Measurements from ENCODE around the gene SERHL2.
"Not testable (repeated sequence)": the region's sequence is repeated elsewhere in the genome, so short reads cannot be mapped to it uniquely, and the experiment has no call there.

SERHL2 gene

GRCh38 chr22:42577141-42577540 lies 23.4 kb downstream of the SERHL2 start:
- not testable (repeated sequence) for H3K27me3 ChIP-seq (ENCODE audit: insufficient read depth, low read length); H3K4me1 ChIP-seq (ENCODE audit: control insufficient read depth, insufficient read depth, low read length, unreplicated experiment); H3K4me3 ChIP-seq (ENCODE audit: low read depth, low read length); H3K27ac ChIP-seq (ENCODE audit: low read depth, low read length); H3K36me3 ChIP-seq (ENCODE audit: insufficient read depth, low read length); H2AFZ ChIP-seq (ENCODE audit: low read length, unreplicated experiment); H3K79me2 ChIP-seq (ENCODE audit: control insufficient read depth, insufficient read depth, low read length, unreplicated experiment)

DNA sequence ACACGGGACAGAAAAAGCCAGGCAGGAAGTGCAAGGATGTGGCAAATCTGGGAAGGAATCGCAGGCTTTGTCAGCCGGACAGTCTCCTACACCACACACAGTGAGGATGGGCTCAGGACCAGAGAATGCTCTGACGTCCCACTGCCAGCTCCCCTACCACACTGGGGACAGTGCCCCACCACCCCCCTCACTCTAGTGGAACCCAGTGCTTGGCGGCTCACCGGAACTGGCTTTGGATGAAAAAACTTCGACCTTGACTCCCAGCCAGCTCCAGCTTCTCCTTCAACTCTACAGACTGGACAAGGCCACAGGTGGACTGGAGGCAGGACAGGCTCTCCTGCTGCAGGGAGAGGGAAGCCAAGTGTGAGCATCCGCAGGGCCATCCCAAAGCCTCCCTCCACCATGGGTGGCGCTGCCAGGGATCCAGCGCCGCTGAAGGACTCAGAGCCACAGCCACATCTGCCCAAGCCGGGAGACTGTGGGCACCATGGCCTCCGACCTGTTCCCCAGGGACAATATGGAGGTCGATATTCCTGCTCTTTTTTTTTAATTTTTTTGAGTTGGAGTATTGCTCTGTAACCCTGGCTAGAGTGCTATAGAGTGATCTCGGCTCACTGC lies 24.0 kb downstream of the SERHL2 start:
- Histone ChIP-seq H2AFZ (ENCODE audit: low read length, unreplicated experiment) (no peak overlapping the region), H3K4me1 (ENCODE audit: control insufficient read depth, insufficient read depth, low read length, unreplicated experiment) (no peaks in the 10 kb centered on the region), H3K36me3 (ENCODE audit: insufficient read depth, low read length) (no peaks in the 10 kb centered on the region), H3K79me2 (ENCODE audit: control insufficient read depth, insufficient read depth, low read length, unreplicated experiment) (peaks cover 10% of the 10 kb centered on the region), H3K27me3 (ENCODE audit: insufficient read depth, low read length) (no peaks in the 10 kb centered on the region), H3K27ac (ENCODE audit: low read depth, low read length) (no peak overlapping the region), H3K4me3 (ENCODE audit: low read depth, low read length) (no peak overlapping the region)

- H3K36me3 ChIP-seq (ENCODE audit: insufficient read depth, low read length); H2AFZ ChIP-seq (ENCODE audit: low read length, unreplicated experiment); H3K79me2 ChIP-seq (ENCODE audit: control insufficient read depth, insufficient read depth, low read length, unreplicated experiment); H3K4me3 ChIP-seq (ENCODE audit: low read depth, low read length); H3K27ac ChIP-seq (ENCODE audit: low read depth, low read length); H3K27me3 ChIP-seq (ENCODE audit: insufficient read depth, low read length); H3K4me1 ChIP-seq (ENCODE audit: control insufficient read depth, insufficient read depth, low read length, unreplicated experiment): not testable (repeated sequence)
These were observed 26.3 kb downstream of the SERHL2 start for GRCh38 chr22:42580040-42580439.

DNA sequence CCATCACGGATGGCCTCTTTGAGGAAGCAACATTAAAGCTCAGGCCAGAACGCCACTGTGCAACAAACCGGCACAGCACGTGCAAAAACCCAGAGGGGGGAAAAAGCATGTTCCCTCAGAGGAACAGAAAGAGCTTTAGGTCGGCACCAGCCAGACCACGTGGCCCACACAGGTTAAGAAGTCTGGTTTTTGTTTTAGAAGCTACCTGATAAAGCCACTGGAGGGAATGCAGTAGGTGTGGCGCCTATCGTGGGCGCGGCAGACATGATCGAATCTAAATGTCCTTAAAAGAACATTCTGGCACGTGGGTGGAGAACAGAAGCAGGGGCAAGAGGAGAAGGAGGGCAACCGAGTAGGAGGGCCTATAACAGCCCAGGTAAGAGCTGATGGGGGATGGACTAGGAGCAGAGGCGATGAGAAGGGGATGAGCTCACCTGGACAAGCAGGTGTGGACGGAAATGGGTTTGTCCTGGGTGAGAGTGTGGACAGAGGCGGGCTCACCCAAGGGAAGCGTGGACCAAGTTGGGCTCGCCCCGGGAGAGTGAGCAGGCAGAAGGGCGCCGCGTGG lies 27.5 kb downstream of the SERHL2 start:
- H2AFZ ChIP-seq (ENCODE audit: low read length, unreplicated experiment); H3K27ac ChIP-seq (ENCODE audit: low read depth, low read length); H3K36me3 ChIP-seq (ENCODE audit: insufficient read depth, low read length); H3K27me3 ChIP-seq (ENCODE audit: insufficient read depth, low read length); H3K79me2 ChIP-seq (ENCODE audit: control insufficient read depth, insufficient read depth, low read length, unreplicated experiment); H3K4me1 ChIP-seq (ENCODE audit: control insufficient read depth, insufficient read depth, low read length, unreplicated experiment): not testable (repeated sequence)
- peak overlapping the region; percentile 83 for H3K4me3 ChIP-seq (ENCODE audit: low read depth, low read length)

DNA sequence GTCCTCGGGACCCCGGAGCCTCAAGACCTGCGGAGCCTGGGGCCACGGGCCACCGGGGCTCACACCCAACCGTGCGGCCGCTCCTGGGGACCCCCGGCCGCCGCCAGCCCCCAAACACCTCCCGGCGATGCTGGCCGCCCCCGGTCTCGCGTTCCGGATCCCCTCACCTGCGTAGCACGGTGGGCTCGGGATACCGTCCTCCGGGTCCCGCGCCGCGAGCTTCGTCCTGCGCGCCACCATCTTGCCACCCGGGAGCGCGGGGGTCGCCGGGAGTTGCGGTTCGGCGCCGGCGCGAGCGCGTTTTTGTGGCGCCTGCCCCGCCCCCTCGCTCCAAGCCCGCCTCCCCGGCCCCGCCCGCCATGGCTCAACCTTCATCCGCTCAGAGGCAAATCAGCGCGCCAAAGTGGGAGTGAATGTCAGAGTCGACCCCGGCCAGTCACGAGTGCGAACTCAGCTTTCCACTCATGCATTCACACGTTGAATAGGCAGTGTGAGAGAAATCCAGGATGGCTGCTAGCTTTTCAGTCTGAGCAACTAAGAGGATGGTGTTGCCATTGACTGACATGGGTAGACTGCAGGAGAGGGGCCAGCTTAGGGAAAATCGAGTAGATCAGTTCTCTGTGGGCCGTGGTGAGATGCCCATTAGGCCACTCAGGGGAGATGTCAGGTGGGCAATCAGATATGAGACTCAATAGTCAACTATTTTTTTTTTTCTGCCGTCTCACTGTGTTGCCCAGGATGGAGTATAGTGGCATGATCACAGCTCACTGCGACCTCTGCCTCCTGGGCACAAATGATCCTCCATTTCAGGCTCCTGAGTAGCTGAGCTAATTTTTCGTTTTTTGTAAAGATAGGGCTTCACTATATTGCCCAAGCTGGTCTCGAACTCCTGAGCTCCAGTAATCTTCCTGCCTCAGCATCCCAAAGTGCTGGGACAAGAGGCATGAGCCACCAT lies 28.3 kb downstream of the SERHL2 start:
- Histone ChIP-seq H2AFZ (ENCODE audit: low read length, unreplicated experiment) (no peak overlapping the region), H3K4me1 (ENCODE audit: control insufficient read depth, insufficient read depth, low read length, unreplicated experiment) (no peaks in the 10 kb centered on the region), H3K36me3 (ENCODE audit: insufficient read depth, low read length) (no peaks in the 10 kb centered on the region), H3K4me3 (ENCODE audit: low read depth, low read length) (peak overlapping the region; percentile 83), H3K79me2 (ENCODE audit: control insufficient read depth, insufficient read depth, low read length, unreplicated experiment) (peaks cover 10% of the 10 kb centered on the region), H3K27me3 (ENCODE audit: insufficient read depth, low read length) (no peaks in the 10 kb centered on the region), H3K27ac (ENCODE audit: low read depth, low read length) (no peak overlapping the region)

DNA sequence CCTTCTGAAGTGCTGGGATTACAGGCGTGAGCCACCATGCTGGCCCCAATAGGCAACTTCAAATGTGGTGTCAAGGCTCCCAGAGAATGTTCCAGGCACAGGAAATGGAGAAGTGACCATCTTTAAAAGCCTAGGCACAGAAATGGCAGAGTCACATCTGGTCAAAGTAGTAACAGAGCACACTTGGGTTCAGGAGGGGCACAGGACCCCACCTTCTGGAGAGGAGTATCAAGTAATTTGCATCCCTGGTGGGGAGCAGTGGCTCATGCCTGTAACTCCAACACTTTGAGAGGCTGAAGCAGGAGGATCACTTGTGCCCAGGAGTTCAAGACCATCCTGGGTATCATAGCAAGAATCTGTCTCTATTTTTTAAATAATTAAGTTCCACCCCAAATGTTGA lies 29.2 kb downstream of the SERHL2 start:
- Histone ChIP-seq H3K79me2 (ENCODE audit: control insufficient read depth, insufficient read depth, low read length, unreplicated experiment) (peaks cover 10% of the 10 kb centered on the region), H3K27me3 (ENCODE audit: insufficient read depth, low read length) (no peaks in the 10 kb centered on the region), H3K4me1 (ENCODE audit: control insufficient read depth, insufficient read depth, low read length, unreplicated experiment) (no peaks in the 10 kb centered on the region), H2AFZ (ENCODE audit: low read length, unreplicated experiment) (no peak overlapping the region), H3K36me3 (ENCODE audit: insufficient read depth, low read length) (no peaks in the 10 kb centered on the region), H3K27ac (ENCODE audit: low read depth, low read length) (no peak overlapping the region), H3K4me3 (ENCODE audit: low read depth, low read length) (no peak overlapping the region)

DNA sequence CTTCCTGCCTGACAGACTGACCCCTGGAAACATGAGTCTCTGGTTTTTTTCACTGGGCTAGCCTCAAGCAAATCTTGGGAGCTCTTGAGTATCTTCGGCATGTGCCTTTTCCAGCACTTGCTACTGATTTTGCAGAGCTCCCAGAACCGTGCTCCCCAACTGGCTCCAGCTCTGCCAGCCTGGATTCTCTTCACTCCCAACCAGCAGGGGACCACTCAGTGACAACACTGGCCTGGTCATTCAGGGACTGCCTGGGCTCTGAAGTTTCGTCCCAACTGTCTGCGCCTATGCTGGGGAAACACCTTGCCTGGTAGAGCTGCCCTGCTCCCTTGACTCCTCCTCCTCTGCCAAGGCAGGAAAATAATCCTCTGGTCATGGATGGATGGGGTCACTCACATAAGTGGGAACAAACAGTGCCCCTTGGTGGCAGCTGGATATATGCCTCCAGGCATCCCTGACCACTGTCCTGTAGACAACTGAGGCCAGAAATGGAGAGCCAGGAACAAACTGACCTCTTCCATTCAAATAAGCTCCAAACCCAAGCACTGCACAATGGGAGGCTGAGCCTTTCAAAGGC lies 30.7 kb downstream of the SERHL2 start:
- Histone ChIP-seq H3K27ac (ENCODE audit: low read depth, low read length) (no peak overlapping the region), H3K36me3 (ENCODE audit: insufficient read depth, low read length) (no peaks in the 10 kb centered on the region)

GRCh38 chr22:42585096-42585495 lies 31.3 kb downstream of the SERHL2 start:
- no peaks in the 10 kb centered on the region for H3K36me3 ChIP-seq (ENCODE audit: insufficient read depth, low read length)
- H3K79me2 ChIP-seq (ENCODE audit: control insufficient read depth, insufficient read depth, low read length, unreplicated experiment), result peaks cover 10% of the 10 kb centered on the region
- H3K4me1 ChIP-seq (ENCODE audit: control insufficient read depth, insufficient read depth, low read length, unreplicated experiment), result no peaks in the 10 kb centered on the region
- no peak overlapping the region for H3K4me3 ChIP-seq (ENCODE audit: low read depth, low read length)
- no peak overlapping the region for H3K27ac ChIP-seq (ENCODE audit: low read depth, low read length)
- no peak overlapping the region for H2AFZ ChIP-seq (ENCODE audit: low read length, unreplicated experiment)
- H3K27me3 ChIP-seq (ENCODE audit: insufficient read depth, low read length), result no peaks in the 10 kb centered on the region

More for the DNA sequence above, 30.7 kb downstream of the SERHL2 start:
- H2AFZ ChIP-seq (ENCODE audit: low read length, unreplicated experiment), result no peak overlapping the region
- H3K4me1 ChIP-seq (ENCODE audit: control insufficient read depth, insufficient read depth, low read length, unreplicated experiment), result no peaks in the 10 kb centered on the region
- H3K4me3 ChIP-seq (ENCODE audit: low read depth, low read length), result no peak overlapping the region
- no peaks in the 10 kb centered on the region for H3K27me3 ChIP-seq (ENCODE audit: insufficient read depth, low read length)
- peaks cover 10% of the 10 kb centered on the region for H3K79me2 ChIP-seq (ENCODE audit: control insufficient read depth, insufficient read depth, low read length, unreplicated experiment)

DNA sequence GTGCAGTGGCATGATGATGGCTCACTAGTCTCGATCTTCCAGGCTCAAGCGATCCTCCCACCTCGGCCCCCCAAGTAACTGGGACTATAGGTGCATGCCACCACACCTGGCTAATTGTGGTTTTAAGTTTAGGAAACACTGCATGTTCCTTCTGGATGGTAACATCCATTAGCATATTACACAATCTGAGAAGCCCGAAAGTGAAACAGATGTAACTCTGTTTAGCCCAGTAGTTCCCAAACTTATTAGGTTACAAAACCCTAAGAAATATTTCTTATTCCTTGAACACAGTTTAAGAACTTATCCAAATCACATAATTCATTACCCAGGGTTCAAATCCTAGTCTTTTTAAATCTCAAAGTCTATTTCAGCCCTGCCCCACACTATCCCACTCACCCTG lies 32.6 kb downstream of the SERHL2 start:
- no peaks in the 10 kb centered on the region for H3K4me1 ChIP-seq (ENCODE audit: control insufficient read depth, insufficient read depth, low read length, unreplicated experiment)
- H3K27ac ChIP-seq (ENCODE audit: low read depth, low read length), result no peak overlapping the region
- H2AFZ ChIP-seq (ENCODE audit: low read length, unreplicated experiment), result no peak overlapping the region
- H3K79me2 ChIP-seq (ENCODE audit: control insufficient read depth, insufficient read depth, low read length, unreplicated experiment), result peaks cover 6% of the 10 kb centered on the region
- no peaks in the 10 kb centered on the region for H3K27me3 ChIP-seq (ENCODE audit: insufficient read depth, low read length)
- no peak overlapping the region for H3K4me3 ChIP-seq (ENCODE audit: low read depth, low read length)
- no peaks in the 10 kb centered on the region for H3K36me3 ChIP-seq (ENCODE audit: insufficient read depth, low read length)

DNA sequence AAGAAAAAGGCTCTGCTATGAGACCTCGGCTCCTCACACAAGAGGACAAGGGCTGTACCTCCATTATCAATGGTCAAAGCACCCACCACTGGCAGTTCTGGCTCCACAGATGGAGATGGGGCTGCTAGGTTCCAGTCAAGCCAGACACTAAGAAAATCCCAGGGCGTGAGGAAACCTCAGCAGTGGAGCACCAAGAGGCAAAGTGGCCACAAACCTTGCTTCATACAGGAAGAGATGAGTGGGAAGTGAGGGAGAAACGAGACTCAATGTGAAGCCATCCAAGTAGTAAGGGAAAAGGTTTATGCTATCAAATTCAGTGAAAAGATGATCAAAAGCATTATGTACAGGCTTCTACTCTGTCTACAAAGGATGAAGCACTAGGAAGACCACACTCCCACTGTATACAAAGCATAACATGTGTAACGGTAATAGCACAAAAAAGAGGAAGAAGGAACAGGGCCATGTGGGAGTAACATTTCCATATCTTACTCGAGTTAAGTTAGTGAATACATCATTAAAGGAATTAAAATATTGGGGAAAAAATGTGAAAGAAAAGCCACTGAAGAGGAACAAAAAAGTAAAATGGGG lies 33.9 kb downstream of the SERHL2 start:
- Histone ChIP-seq H3K4me3 (ENCODE audit: low read depth, low read length) (no peak overlapping the region), H3K27ac (ENCODE audit: low read depth, low read length) (no peak overlapping the region), H3K27me3 (ENCODE audit: insufficient read depth, low read length) (no peaks in the 10 kb centered on the region), H3K4me1 (ENCODE audit: control insufficient read depth, insufficient read depth, low read length, unreplicated experiment) (no peaks in the 10 kb centered on the region), H3K79me2 (ENCODE audit: control insufficient read depth, insufficient read depth, low read length, unreplicated experiment) (no peaks in the 10 kb centered on the region), H2AFZ (ENCODE audit: low read length, unreplicated experiment) (no peak overlapping the region), H3K36me3 (ENCODE audit: insufficient read depth, low read length) (peaks cover 4% of the 10 kb centered on the region; the same call in 1 of the 2 replicates)
